Hematopoietic multipotent progenitor cell treated with erythropoietin and hydrocortisone succinate and interleukin-3 and kit ligand, for 4 days (in vitro differentiated cells): ENCODE data around the gene TMEM181.
"Not testable (repeated sequence)": the region's sequence is repeated elsewhere in the genome, so short reads cannot be mapped to it uniquely, and the experiment has no call there.

Experiments
- DNase-seq: peaks from one replicate; pipeline ENCODE4 v3.0.0-alpha.2; 2015

The TMEM181 gene

GRCh38 chr6:158538741-158539140 lies 21.1 kb upstream of the TMEM181 start:
- no peak for DNase-seq

GRCh38 chr6:158539413-158539812 lies 20.5 kb upstream of the TMEM181 start:
- DNase-seq = no peak

- DNase-seq = no peak
Observed at GRCh38 chr6:158539881-158540280, 20.0 kb upstream of the TMEM181 start.

GRCh38 chr6:158543606-158544185 lies 16.2 kb upstream of the TMEM181 start:
- no peak for DNase-seq

- no peak for DNase-seq
Observed at GRCh38 chr6:158544428-158544827, 15.5 kb upstream of the TMEM181 start.

GRCh38 chr6:158545043-158545966 lies 14.6 kb upstream of the TMEM181 start:
- DNase-seq = no peak

- DNase-seq = no peak
Observed at GRCh38 chr6:158548418-158549161, 11.3 kb upstream of the TMEM181 start.

- DNase-seq = peak; percentile 56
Observed at GRCh38 chr6:158552055-158552795, 7.7 kb upstream of the TMEM181 start.

- no peak for DNase-seq
Observed at GRCh38 chr6:158552796-158553138, 7.1 kb upstream of the TMEM181 start.

- DNase-seq = no peak
Observed at GRCh38 chr6:158554611-158555361, 5.1 kb upstream of the TMEM181 start.

GRCh38 chr6:158556113-158556512 lies 3.8 kb upstream of the TMEM181 start:
- no peak for DNase-seq

- DNase-seq = not testable (repeated sequence)
Observed at GRCh38 chr6:158557110-158557509, 2.8 kb upstream of the TMEM181 start.

GRCh38 chr6:158557927-158558326 lies 2.0 kb upstream of the TMEM181 start:
- DNase-seq = no peak

- no peak for DNase-seq
Observed at GRCh38 chr6:158558415-158559306, 1.2 kb upstream of the TMEM181 start.

GRCh38 chr6:158559338-158559894 lies 475 bp upstream of the TMEM181 start:
- no peak for DNase-seq

GRCh38 chr6:158560836-158561320 lies 987 bp downstream of the TMEM181 start:
- peak; percentile 63 for DNase-seq

GRCh38 chr6:158561321-158561884 lies 1.5 kb downstream of the TMEM181 start:
- DNase-seq = no peak

GRCh38 chr6:158561938-158562337 lies 2.0 kb downstream of the TMEM181 start:
- DNase-seq = no peak

GRCh38 chr6:158564243-158565121 lies 4.6 kb downstream of the TMEM181 start:
- DNase-seq = no peak
